ENCODE data around the gene KIF26A.
A peak's percentile ranks its signal among the peaks of the same experiment; 100 is the strongest.
"Not testable (repeated sequence)": the region's sequence is repeated elsewhere in the genome, so short reads cannot be mapped to it uniquely, and the experiment has no call there.

The KIF26A gene

GRCh38 chr14:104202259-104203070, 64.1 kb downstream of the KIF26A start:
- no peak for TF ChIP-seq CTCF (IDR thresholded peaks at IDR 0.05)
- no peak for DNase-seq (ENCODE audit: low spot score)
- Histone ChIP-seq H3K4me3 (peak overlapping the region; percentile 34), H3K27ac (no peak overlapping the region)

- no peak for DNase-seq (ENCODE audit: low spot score)
- TF ChIP-seq CTCF (IDR thresholded peaks at IDR 0.05): no peak
- H3K4me3 ChIP-seq: no peak overlapping the region
- H3K27ac ChIP-seq: no peak overlapping the region
Measured at GRCh38 chr14:104203071-104203425, 64.7 kb downstream of the KIF26A start.

GRCh38 chr14:104204660-104205149, 66.3 kb downstream of the KIF26A start:
- TF ChIP-seq CTCF (IDR thresholded peaks at IDR 0.05): no peak

GRCh38 chr14:104205781-104206180, 67.4 kb downstream of the KIF26A start:
- TF ChIP-seq CTCF (IDR thresholded peaks at IDR 0.05): no peak
- no peak overlapping the region for H3K4me3 ChIP-seq
- no peak overlapping the region for H3K27ac ChIP-seq
- no peak for DNase-seq (ENCODE audit: low spot score)

More at GRCh38 chr14:104204660-104205149, 66.3 kb downstream of the KIF26A start:
- no peak overlapping the region for H3K4me3 ChIP-seq
- no peak for DNase-seq (ENCODE audit: low spot score)
- H3K27ac ChIP-seq: no peak overlapping the region

- no peak for TF ChIP-seq CTCF (IDR thresholded peaks at IDR 0.05)
- no peak for DNase-seq (ENCODE audit: low spot score)
Measured at GRCh38 chr14:104206281-104206904, 68.0 kb downstream of the KIF26A start.

GRCh38 chr14:104207142-104208014, 69.0 kb downstream of the KIF26A start:
- TF ChIP-seq CTCF (IDR thresholded peaks at IDR 0.05): no peak
- no peak for DNase-seq (ENCODE audit: low spot score)
- no peak overlapping the region for H3K4me3 ChIP-seq
- no peak overlapping the region for H3K27ac ChIP-seq

More at GRCh38 chr14:104206281-104206904, 68.0 kb downstream of the KIF26A start:
- no peak overlapping the region for H3K4me3 ChIP-seq
- H3K27ac ChIP-seq: no peak overlapping the region

- H3K4me3 ChIP-seq; H3K27ac ChIP-seq; DNase-seq (ENCODE audit: low spot score): not testable (repeated sequence)
Measured at GRCh38 chr14:104208015-104208295, 69.6 kb downstream of the KIF26A start.

- DNase-seq (ENCODE audit: low spot score); H3K27ac ChIP-seq; H3K4me3 ChIP-seq: not testable (repeated sequence)
Measured at GRCh38 chr14:104208331-104208730, 69.9 kb downstream of the KIF26A start.

- not testable (repeated sequence) for H3K4me3 ChIP-seq; DNase-seq (ENCODE audit: low spot score); H3K27ac ChIP-seq
Measured at GRCh38 chr14:104209071-104209470, 70.7 kb downstream of the KIF26A start.
